ENCODE data around the gene FAM184A. TPM values are rescaled to one million over a fixed set of nuclear protein-coding genes. Genes with fewer than 3 reads are reported as not detected.

FAM184A gene
- total RNA-seq, 1 experiment from 2014 or later, result 0.97 TPM

DNA sequence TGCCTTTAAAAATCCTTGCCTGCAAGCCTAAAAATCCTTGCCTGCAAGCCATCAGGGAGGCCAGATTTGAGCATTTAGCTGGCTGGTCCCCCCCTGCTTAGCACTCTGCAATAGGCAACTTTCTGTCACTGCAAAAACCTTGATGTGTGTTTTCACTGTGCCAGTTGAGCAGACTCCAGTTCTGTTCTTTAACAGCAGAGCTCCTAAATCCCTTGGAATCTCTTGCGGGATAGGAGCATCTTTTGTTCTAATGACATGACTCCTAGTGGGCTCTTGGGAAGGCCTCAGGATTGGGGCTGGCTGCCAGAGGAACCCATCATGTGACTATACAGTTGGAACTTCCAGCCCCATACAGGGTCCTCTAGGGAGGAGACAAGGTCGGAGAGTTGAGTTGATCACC, 50.4 kb downstream of the FAM184A start:
- Histone ChIP-seq H3K4me3 (ENCODE audit: low read depth, low read length, poor library complexity, severe bottlenecking) (no peak overlapping the region), H3K4me1 (ENCODE audit: insufficient read depth, low read length, poor library complexity, severe bottlenecking) (no peaks in the 10 kb centered on the region), H3K9me3 (ENCODE audit: low read depth, low read length, poor library complexity, severe bottlenecking) (no peaks in the 10 kb centered on the region), H3K36me3 (ENCODE audit: insufficient read depth, low read length, poor library complexity, severe bottlenecking) (no peaks in the 10 kb centered on the region), H3K27me3 (replicated peaks; ENCODE audit: insufficient read depth, low read depth, low read length, poor library complexity) (no peaks in the 10 kb centered on the region), H3K27ac (ENCODE audit: low read depth, low read length, poor library complexity, severe bottlenecking) (no peak overlapping the region)
- DNase-seq (ENCODE audit: low spot score), result no peak
- CTCF ChIA-PET, result no interaction called here
- BruUV-seq (replicated peaks), result no TSS peak
- intact Hi-C loops (cut with micrococcal nuclease; ENCODE audit: unreplicated experiment), result no loop called here
- TF ChIP-seq, protein P1, sequence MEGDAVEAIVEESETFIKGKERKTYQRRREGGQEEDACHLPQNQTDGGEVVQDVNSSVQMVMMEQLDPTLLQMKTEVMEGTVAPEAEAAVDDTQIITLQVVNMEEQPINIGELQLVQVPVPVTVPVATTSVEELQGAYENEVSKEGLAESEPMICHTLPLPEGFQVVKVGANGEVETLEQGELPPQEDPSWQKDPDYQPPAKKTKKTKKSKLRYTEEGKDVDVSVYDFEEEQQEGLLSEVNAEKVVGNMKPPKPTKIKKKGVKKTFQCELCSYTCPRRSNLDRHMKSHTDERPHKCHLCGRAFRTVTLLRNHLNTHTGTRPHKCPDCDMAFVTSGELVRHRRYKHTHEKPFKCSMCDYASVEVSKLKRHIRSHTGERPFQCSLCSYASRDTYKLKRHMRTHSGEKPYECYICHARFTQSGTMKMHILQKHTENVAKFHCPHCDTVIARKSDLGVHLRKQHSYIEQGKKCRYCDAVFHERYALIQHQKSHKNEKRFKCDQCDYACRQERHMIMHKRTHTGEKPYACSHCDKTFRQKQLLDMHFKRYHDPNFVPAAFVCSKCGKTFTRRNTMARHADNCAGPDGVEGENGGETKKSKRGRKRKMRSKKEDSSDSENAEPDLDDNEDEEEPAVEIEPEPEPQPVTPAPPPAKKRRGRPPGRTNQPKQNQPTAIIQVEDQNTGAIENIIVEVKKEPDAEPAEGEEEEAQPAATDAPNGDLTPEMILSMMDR (conservative IDR thresholded peaks at IDR 0.05; ENCODE audit: low read depth, low read length), result no peak
- TF ChIP-seq EZH2 (IDR thresholded peaks at IDR 0.05; ENCODE audit: borderline replicate concordance, low read depth, low read length, poor library complexity, severe bottlenecking), result no peak
- POLR2A ChIA-PET (ENCODE audit: low non-redundant PET), result no interaction called here

DNA sequence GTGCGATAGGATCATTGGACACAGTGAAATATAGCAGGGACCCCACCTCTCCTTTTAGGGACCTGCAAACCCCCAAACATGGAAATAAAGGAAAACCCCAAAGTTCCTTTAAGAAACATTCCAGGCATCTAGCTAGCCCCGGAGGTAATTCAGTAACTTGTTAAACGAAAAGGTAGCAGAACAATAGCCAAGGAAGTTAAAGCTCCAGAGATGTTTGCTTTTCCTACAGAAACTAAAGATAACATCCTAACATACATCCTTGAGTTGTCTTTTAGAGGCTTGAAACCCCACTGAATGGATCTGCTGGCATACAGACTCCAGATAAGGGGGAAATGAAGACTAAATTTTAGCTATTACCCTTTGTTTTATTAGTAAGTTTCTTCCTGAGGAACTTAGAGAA, 51.0 kb downstream of the FAM184A start:
- Histone ChIP-seq H3K4me1 (ENCODE audit: insufficient read depth, low read length, poor library complexity, severe bottlenecking) (no peaks in the 10 kb centered on the region), H3K36me3 (ENCODE audit: insufficient read depth, low read length, poor library complexity, severe bottlenecking) (no peaks in the 10 kb centered on the region), H3K27ac (ENCODE audit: low read depth, low read length, poor library complexity, severe bottlenecking) (no peak overlapping the region), H3K9me3 (ENCODE audit: low read depth, low read length, poor library complexity, severe bottlenecking) (no peaks in the 10 kb centered on the region), H3K4me3 (ENCODE audit: low read depth, low read length, poor library complexity, severe bottlenecking) (no peak overlapping the region), H3K27me3 (replicated peaks; ENCODE audit: insufficient read depth, low read depth, low read length, poor library complexity) (no peaks in the 10 kb centered on the region)
- TF ChIP-seq EZH2 (IDR thresholded peaks at IDR 0.05; ENCODE audit: borderline replicate concordance, low read depth, low read length, poor library complexity, severe bottlenecking), result no peak
- TF ChIP-seq, protein P1 (conservative IDR thresholded peaks at IDR 0.05; ENCODE audit: low read depth, low read length), result no peak
- no peak for DNase-seq (ENCODE audit: low spot score)
- ChIA-PET CTCF (no interaction called here), POLR2A (ENCODE audit: low non-redundant PET) (no interaction called here)
- intact Hi-C loops (cut with micrococcal nuclease; ENCODE audit: unreplicated experiment), result no loop called here
- no TSS peak for BruUV-seq (replicated peaks)

DNA sequence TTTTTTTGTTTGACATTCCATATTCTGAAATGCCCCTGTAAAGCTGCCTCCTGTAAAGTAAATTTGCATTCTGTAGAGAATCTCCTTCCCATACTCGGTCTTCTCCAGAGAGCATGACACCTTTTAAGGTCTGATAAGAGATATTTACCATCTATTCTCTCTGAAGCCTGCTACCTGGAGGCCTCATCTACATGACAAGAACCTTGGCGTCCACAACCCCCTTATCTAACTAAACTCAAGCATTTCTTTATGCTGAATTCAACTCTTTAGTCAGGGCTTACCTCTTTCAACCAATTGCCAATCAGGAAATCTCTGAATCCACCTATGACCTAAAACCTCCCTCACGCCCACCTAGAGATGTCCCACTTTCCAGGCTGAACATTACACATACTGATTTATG, 51.6 kb downstream of the FAM184A start:
- no TSS peak for BruUV-seq (replicated peaks)
- Histone ChIP-seq H3K36me3 (ENCODE audit: insufficient read depth, low read length, poor library complexity, severe bottlenecking) (no peaks in the 10 kb centered on the region), H3K9me3 (ENCODE audit: low read depth, low read length, poor library complexity, severe bottlenecking) (no peaks in the 10 kb centered on the region), H3K4me3 (ENCODE audit: low read depth, low read length, poor library complexity, severe bottlenecking) (no peak overlapping the region), H3K27me3 (replicated peaks; ENCODE audit: insufficient read depth, low read depth, low read length, poor library complexity) (no peaks in the 10 kb centered on the region), H3K4me1 (ENCODE audit: insufficient read depth, low read length, poor library complexity, severe bottlenecking) (no peaks in the 10 kb centered on the region), H3K27ac (ENCODE audit: low read depth, low read length, poor library complexity, severe bottlenecking) (no peak overlapping the region)
- intact Hi-C loops (cut with micrococcal nuclease; ENCODE audit: unreplicated experiment), result no loop called here
- TF ChIP-seq EZH2 (IDR thresholded peaks at IDR 0.05; ENCODE audit: borderline replicate concordance, low read depth, low read length, poor library complexity, severe bottlenecking), result no peak
- TF ChIP-seq, protein P1 (conservative IDR thresholded peaks at IDR 0.05; ENCODE audit: low read depth, low read length), result no peak
- CTCF ChIA-PET, result no interaction called here
- no peak for DNase-seq (ENCODE audit: low spot score)
- POLR2A ChIA-PET (ENCODE audit: low non-redundant PET), result no interaction called here
